NCI-H526 (cell line): ENCODE measurements around the gene CAMK2N1.

Source experiments
- DNase-seq, 2 experiments: peaks; one replicate each; lab custom pipeline; 2025; lab: John Stamatoyannopoulos, UW

CAMK2N1 gene

DNA sequence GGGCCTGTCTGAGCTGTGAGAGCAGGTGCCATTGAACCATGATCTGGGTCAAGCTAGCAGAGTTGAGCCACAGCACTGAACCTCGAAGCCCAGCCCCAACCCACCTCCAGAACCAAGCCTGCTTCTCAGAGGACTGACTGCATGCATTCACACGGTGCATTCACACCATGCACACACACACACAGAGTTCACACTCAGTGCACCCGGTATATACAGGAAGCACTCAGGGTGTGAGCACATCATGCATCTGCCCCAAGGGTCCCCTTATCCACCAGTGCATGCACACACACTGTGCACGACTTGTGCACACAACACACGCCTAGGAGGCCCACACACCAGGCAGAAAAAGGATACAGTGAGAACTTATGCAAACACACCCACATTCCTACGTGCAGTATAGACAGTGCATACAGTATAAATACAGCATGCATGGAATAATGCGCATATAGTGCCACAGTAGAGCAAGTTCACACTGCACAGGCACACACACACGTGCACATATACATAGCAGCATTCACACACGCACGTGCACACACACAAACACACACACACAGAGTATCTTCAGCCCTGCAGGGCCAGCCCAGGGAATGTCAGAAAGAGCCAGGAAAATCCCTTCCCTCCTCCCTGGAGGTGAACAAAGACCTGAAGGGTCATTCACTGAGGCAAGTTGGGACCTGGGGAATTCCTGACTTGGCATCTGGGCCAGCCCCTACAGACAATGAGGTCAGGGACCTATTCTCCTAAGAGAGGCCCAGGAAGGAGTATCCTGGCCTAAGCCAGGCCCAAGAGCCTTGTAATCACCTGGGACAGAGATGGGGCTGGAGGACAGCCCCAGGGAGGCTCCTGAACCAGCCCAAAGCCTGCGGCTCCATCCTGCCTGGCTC, 42.1 kb downstream of the CAMK2N1 start:
- DNase-seq: no peak

DNA sequence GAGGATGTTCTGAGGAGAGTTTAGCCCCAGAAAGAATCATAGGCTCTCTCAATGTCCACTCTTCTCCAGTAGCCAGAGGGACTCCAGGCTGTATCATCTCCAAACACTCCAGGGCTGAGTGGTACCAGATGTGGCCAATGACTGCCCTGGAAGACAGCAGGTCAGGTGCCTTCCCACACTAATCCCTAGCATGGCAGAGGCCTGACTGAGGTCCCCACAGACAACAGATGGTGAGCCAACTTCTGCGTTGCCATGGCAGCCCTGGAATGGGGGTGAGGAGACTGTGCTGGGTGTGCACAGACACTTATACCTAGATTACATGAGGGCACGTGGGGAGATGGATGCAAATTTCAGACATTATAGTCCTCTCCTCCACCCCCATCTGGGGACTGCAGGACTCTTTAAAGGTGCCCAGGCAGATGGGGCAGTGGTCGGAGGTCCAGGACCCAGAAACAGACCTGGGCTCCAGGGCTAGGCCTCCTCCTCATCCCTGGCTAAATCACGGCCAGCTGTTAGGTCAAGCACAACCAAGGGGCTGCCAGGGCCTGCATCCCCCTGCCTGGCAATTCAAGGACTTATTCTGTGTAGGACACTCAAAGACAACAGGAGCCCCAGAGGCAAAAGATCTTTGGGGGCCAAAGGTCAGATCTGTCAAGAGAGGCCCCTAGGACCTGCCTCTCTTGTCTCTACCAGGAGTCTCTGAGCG, 42.9 kb downstream of the CAMK2N1 start:
- DNase-seq: no peak

DNA sequence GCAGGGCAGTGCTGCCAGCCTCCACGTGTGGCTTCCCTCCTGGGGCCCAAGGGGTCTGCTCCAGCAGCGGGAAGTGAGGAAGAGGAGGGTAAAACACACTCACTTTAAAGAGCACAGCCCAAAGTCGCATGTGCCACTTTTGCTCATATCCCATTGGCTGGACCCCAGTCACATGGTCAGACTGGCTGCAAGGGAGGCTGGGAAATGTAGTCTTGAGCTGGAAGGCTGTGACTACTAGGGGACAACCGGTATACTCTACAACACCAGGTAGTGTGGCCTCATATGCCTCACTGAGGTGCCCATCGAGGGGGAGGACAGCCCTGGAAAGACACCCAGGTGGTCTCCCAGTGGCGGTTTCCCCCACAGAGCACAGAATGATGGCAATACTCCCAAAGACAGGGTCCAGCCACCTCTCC, 45.2 kb downstream of the CAMK2N1 start:
- DNase-seq: peak in 1 of 2 experiments; percentile 37

DNA sequence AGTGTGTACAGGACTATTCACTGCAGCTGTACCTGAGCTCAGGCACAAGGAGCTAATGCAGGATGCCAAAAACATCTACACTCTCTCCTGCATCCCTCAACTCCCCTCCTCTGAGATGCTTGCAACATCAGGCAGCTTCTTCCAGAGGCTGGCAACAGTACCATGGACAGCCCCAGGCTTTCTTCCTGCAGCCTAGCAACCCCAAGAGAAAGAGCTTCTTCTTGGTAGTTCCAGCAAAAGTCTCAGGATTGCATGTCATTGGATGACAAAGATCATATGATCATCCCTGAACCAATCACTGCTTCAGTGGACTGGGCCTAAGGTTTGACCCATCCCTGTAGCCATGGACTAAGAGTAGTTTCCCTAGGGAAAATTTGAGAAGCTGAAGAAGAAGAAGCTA, 46.7 kb downstream of the CAMK2N1 start:
- no peak for DNase-seq

DNA sequence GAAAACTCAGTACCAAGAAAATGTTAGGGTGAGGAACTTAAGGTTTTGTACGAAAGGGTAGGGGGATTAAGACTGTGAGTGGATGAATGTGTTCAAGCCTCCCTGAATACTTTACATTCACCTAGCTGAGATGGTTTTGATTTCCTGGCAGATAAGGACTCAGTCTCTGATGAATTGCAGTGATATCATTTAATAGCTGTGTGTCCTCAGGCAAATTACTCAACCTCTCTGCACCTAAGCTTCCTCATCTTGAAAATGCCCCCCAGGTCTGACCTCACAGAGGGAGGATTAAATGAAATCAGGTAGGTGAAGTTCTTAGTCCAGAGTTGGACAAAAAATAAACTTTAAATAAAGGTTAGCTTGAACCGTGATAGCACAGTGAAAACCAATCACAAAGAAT, 48.4 kb downstream of the CAMK2N1 start:
- no peak for DNase-seq

DNA sequence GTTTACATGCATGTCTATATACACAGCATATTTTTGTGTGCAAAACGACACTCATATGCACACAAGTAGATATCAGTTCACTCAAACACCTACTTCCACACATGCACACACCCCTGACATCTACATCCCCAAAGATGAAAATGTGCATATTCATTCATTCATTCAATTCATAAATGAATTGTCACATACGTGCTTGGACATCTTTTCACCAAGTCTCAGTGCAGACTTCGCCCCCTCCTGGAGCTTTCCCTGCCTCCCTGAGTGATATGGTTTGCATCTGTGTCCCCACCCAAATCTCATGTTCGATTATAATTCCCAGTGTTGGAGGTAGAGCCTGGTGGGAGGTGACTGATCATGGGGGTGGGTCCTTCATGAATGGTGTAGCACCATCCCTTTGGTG, 53.1 kb downstream of the CAMK2N1 start:
- no peak for DNase-seq
